Measurements from ENCODE around the gene KRTAP4-1.

- TF ChIP-seq CTCF (IDR thresholded peaks at IDR 0.05) (no peak), POLR2A (IDR thresholded peaks at IDR 0.05) (no peak)
Measured at GRCh38 chr17:41160648-41161047, 24.1 kb downstream of the KRTAP4-1 start, which contains the start of gene KRTAP4-4.
